Erythroblast (primary cell): ENCODE data around the gene POLA2.
"Not testable (repeated sequence)": the region's sequence is repeated elsewhere in the genome, so short reads cannot be mapped to it uniquely, and the experiment has no call there.

Experiments used
- DNase-seq, 2 experiments: peaks; one replicate each; lab custom pipeline; 2025; lab: John Stamatoyannopoulos, UW
- GATA1 ChIP-seq: IDR thresholded peaks from 2 replicates; pipeline ENCODE4 v1.6.1; 2011; ENCODE audit warnings: low read depth, mild to moderate bottlenecking, control low read depth, low read length, moderate library complexity
- POLR2A ChIP-seq: IDR thresholded peaks from 2 replicates; pipeline ENCODE4 v1.6.1; 2011; ENCODE audit warnings: mild to moderate bottlenecking, low read length

POLA2 gene

DNA sequence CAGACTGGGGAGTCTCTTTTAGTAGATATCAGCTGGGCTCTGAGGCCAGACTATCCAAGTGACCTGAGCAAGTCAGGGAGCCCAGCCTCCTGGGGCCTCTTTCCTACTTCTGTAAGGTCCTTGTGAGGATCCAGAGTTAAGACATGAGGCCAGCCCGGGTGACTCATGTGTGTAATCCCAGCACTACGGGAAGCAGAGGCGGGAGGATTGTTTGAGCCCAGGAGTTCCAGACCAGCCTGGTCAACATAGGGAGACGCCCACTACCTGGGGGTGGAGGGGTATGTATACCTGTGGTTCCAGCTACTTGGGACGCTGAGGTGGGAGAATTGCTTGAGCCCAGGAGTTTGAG, 36.9 kb upstream of the POLA2 start:
- no peak for DNase-seq
- TF ChIP-seq POLR2A (no peak), GATA1 (no peak)

DNA sequence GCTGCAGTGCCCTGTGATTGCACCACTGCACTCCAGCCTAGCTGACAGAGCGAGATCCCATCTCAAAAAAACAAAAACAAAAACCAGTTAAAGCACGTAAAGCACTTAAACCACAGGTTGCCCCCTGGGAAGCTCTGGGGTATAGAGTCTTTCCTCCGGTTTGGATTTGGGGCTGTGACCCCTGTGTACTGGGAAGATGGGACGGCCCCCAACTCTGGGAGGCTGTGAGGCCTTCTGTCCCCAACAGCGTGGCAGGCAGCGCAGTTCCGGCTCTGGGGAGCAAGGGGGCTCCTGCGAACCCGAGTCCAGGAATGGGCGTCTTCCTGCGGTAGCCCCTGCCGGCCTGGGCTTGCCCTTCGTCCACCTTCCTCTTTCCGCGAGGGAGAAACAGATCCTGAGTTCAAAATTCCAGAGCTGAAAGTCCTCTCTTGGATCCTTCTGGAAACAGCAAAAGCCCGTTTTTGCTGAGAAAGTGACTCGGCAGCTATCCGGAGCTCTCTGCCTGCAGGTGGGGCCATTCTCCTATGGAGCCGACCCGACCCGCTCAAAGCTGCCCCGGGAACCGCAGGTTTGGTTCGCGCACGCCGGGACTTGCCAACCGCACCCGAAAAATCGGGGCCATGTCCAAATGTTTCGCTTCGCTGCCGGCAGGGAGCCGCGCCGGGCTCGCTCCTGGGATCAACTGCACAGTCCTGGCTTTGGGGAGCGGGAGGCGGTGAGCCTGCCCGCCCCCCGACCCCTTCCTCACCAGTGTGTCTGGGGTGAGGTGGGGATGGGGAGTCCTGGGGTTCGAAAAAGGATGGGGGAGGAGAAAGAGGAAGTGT, 36.3 kb upstream of the POLA2 start:
- DNase-seq = peak; percentile 60 to 68

GRCh38 chr11:65226103-65226442, 35.7 kb upstream of the POLA2 start:
- no peak for DNase-seq
- TF ChIP-seq POLR2A (no peak), GATA1 (no peak)

More for the DNA sequence above, 36.3 kb upstream of the POLA2 start:
- TF ChIP-seq GATA1 = no peak
- TF ChIP-seq POLR2A = no peak

DNA sequence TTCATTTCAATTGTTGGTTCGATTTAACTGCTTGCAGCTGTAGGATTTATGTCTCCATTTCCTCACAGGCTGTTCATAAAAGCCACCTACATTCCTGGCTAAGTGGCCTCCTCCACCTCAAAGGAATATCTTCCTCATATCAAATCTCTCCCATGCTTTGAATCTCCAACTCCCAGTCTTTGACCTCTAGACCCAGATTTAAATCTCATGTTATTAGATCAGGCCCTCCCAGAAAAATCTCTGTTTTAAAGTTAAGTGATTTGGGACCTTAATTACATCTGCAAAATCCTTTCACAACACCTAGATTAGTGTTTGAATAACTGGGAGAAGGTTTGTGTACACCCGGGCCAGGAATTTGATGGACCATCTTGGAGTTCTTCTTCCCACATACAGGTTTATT, 33.9 kb upstream of the POLA2 start:
- no peak for DNase-seq
- TF ChIP-seq GATA1 (no peak), POLR2A (no peak)

DNA sequence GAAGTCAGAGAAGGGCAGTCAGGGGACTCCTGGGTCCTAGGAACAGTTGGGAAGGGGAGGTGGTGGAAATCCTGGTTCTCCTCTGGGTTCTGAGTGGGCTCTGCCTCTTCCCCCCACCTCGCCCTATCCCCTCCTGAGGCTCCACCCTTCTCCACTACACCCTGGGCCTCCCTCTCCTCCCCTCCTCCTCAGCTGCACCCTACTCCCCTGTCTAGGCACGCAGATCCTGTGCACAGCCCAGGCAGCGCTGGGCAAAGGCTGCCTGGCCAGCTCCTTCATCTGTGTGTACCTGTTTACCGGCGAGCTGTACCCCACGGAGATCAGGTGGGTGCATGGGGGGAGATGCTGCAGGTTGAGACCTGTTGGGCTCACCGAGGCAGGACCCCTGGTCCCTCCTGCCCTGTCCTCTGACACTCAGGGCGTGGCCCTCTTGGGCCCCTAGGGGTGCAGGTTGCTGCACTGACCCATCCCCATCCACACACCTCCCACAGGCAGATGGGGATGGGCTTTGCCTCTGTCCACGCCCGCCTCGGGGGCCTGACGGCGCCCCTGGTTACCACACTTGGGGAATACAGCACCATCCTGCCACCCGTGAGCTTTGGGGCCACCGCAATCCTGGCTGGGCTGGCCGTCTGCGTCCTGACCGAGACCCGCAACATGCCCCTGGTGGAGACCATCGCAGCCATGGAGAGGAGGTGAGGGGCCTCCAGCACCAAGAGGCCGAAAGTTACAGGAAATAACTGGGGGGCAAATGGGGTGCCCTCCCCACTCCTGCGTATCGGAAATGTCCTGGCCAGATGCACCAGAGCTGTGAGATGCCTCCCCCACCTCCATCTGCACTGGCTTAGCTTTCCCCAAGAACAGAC, 25.3 kb upstream of the POLA2 start:
- no peak for DNase-seq
- no peak for TF ChIP-seq GATA1
- TF ChIP-seq POLR2A = no peak

GRCh38 chr11:65238302-65238701, 23.5 kb upstream of the POLA2 start:
- DNase-seq = not testable (repeated sequence)

DNA sequence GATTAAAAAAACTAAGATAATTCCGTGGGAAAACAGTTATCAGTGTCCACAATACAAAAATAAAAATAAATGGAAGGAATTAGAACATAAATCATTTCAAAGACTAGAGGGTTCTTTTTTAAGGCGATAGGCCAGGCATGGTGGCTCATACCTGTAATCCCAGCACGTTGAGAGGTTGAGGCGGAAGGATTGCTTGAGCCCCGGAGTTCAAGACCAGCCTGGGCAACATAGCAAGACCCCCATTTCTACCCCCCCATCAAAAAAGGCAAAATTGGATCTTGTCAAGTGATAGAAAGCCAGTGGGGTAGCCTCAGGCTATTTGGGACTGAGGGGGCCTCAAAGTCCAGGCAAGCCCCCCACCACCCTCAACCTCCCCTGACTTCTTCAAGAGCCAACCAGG, 20.6 kb upstream of the POLA2 start:
- TF ChIP-seq GATA1 (no peak), POLR2A (no peak)
- no peak for DNase-seq

DNA sequence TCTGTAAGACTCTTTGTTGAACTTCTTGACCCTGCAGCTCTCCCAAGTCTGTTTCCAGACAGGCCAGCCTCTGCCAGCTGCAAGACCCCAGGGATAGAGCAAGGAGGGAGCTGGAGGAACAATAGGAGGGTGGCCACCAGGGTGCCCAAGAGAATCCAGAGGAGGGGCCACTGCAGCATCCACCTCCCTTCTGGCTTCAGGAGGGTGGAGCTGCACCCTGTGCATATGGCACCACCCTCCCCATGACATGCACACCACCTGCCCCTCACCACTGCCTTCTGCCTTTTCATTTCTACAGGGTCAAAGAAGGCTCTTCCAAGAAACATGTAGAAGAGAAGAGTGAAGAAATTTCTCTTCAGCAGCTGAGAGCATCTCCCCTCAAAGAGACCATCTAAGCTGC, 20.1 kb upstream of the POLA2 start:
- DNase-seq = no peak
- no peak for TF ChIP-seq GATA1
- TF ChIP-seq POLR2A = no peak

- no peak for DNase-seq
- no peak for TF ChIP-seq POLR2A
- TF ChIP-seq GATA1 = no peak
These were observed 19.4 kb upstream of the POLA2 start for GRCh38 chr11:65242389-65242788.

GRCh38 chr11:65243797-65244196, 18.0 kb upstream of the POLA2 start:
- TF ChIP-seq POLR2A (no peak), GATA1 (no peak)
- DNase-seq = no peak

DNA sequence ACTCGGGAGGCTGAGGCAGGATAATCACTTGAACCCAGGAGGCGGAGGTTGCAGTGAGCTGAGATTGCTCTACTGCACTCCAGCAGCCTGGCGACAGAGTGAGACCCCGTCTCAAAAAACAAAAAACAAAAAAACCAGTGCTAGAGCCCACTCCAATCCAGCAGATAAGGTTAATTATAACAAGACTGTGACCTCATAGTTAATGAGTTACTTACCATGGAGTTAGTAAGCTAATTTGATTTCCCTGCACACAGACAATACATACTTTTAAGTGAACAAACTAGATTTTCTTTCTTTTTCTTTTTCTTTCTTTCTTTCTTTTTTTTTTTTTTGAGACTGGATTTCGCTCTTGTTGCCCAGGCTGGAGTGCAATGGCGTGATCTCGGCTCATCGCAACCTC, 16.7 kb upstream of the POLA2 start:
- DNase-seq = not testable (repeated sequence)

DNA sequence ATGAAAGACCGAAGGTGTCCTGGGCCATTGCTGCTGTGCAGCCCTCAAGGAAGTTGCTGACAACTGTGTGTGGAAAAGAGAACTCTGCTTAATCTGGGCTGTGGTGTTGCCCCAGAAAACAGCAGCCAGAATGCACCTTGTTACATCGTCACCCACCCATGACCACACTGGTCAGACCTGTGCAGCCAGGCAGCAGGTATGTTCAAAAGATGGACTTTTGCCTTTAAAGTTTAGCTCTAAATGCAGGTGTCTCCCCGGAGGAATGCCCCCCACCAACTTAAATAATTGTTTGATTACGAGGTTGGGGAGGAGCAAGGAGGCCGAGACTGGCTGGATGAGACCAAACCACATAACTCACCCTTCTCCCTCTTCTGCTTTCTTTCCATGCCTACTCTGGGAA, 15.3 kb upstream of the POLA2 start:
- TF ChIP-seq POLR2A (no peak), GATA1 (no peak)
- DNase-seq = no peak

DNA sequence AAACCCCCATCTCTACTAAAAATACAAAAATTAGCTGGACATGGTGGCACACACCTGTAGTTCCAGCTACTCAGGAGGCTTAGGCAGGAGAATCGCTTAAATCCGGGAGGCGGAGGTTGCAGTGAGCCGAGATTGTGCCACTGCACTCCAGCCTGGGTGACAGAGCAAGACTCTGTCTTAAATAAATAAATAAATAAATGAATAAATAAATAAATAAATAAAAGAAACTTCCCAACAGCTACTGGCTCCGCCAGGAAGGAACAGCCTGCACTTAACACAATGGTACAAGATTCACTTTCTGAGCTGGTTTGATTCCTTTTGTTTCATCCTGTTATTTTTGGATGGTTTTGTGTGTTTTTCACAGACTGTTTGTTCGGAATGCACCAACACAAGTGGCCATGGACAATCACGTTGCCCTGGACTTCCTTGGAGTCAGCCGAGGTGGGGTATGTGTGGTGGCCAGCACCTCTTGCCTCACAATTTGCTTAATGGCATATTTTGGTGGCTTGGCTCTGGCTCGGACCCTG, 13.5 kb upstream of the POLA2 start:
- DNase-seq = not testable (repeated sequence)

DNA sequence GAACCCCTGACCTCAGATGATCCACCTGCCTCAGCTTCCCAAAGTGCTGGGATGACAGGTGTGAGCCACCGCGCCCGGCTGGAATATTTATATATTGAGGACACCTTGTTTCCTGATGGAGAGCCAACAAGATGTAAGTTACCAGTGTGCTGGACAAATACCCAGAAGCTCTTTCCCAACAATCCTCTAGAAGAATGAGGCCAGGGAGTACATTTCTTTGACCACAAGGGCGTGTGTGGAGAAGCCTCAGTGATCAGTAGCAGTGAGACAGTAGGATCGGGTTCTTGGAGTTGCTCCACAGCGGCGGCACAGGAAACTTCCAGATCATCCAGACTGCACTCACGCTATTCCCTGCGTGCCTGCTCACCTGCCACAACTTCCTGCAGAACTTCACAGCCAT, 10.3 kb upstream of the POLA2 start:
- TF ChIP-seq GATA1 (no peak), POLR2A (no peak)
- DNase-seq = no peak
